LNCAP (cell line): ENCODE results near the gene FREM2.

Experiments
- TF ChIP-seq, protein P1 (sequence below): fragments of 450-650 bp; IDR thresholded peaks from 2 replicates; pipeline ENCODE4 v1.5.1; 2017; ENCODE audit warnings: mild to moderate bottlenecking

The FREM2 gene

DNA sequence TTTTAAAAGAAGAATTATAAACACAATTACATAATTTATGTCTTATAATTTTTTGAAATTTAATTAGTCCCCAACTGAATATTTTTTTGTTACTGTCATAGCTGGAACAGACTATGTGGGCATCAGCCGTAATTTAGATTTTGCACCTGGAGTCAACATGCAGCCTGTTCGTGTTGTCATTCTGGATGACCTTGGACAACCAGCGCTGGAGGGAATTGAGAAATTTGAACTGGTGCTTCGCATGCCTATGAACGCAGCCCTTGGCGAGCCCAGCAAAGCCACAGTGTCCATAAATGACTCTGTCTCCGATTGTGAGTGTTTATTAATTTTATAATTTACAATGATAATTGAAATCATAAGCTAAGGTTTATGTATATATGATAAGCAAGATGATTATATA is 161.5 kb downstream of the FREM2 start:
- TF ChIP-seq, protein P1, sequence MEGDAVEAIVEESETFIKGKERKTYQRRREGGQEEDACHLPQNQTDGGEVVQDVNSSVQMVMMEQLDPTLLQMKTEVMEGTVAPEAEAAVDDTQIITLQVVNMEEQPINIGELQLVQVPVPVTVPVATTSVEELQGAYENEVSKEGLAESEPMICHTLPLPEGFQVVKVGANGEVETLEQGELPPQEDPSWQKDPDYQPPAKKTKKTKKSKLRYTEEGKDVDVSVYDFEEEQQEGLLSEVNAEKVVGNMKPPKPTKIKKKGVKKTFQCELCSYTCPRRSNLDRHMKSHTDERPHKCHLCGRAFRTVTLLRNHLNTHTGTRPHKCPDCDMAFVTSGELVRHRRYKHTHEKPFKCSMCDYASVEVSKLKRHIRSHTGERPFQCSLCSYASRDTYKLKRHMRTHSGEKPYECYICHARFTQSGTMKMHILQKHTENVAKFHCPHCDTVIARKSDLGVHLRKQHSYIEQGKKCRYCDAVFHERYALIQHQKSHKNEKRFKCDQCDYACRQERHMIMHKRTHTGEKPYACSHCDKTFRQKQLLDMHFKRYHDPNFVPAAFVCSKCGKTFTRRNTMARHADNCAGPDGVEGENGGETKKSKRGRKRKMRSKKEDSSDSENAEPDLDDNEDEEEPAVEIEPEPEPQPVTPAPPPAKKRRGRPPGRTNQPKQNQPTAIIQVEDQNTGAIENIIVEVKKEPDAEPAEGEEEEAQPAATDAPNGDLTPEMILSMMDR = no peak

DNA sequence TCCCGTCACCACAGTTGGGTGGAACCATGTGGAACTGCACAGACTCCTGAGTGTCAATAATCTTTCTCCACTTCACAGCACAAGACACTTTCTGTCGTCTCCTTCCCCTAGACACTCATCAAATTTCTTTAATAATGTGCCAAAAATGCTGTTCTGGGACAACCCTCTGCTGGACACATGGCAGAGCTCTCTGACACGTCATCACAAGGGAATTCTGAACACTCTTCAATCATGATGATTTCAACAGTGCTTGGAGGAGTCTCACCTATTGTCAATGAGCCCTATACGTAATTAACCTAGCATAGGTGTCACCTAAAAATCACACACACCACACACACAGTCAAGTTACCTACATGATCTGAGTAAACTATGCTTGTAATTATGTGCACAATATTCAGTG is 162.4 kb downstream of the FREM2 start:
- TF ChIP-seq, protein P1 = no peak

DNA sequence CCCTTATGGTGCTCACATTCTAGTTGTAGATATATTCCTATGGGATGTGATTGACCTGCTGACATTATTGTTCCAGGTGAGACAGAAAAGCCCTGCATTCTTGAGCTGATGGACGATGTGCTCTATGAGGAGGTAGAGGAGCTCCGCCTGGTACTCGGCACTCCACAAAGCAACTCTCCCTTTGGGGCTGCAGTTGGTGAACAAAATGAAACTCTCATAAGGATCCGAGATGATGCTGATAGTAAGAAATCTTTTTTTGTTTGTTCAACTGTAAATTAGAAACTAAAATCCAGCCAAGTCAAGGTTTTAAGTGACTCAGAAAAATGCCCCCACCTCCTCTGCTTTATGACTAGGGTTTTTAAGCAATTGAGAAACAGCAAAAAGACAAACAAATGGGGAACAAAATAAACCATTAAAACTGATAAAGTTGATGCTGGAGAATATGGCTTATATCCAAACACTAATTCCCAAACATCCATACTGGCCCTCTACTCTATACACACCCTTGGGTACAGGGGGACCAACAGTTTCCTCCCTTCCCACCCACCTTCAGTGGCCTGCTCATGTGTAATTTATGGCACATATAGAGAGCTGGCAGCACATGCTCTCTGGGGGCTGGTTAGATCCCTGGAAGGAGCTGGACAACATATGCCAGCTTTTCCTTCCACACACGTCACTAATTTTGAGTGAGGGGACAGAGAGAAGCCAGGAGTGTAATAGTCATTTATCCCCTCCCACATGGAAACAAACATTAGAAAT is 164.2 kb downstream of the FREM2 start:
- TF ChIP-seq, protein P1 = no peak

GRCh38 chr13:38854226-38854625 is 167.3 kb downstream of the FREM2 start:
- TF ChIP-seq, protein P1 = no peak

DNA sequence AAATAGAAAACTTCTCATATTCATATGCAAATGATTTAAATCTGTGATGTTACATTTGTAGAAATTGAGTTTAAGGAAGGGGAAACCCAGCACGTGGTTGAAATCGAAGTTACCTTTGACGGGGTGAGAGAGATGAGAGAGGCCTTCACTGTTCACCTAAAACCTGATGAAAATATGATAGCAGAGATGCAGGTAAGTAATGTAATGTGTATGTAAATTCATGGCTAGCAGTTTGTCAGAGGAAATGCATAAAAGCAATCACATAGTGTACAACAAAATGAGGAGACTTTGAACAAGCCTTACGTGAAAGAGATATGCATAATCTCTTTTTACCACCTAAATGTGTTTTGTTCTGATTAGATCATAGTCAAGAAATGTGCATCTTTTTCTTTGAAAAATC is 169.2 kb downstream of the FREM2 start:
- TF ChIP-seq, protein P1 = no peak

DNA sequence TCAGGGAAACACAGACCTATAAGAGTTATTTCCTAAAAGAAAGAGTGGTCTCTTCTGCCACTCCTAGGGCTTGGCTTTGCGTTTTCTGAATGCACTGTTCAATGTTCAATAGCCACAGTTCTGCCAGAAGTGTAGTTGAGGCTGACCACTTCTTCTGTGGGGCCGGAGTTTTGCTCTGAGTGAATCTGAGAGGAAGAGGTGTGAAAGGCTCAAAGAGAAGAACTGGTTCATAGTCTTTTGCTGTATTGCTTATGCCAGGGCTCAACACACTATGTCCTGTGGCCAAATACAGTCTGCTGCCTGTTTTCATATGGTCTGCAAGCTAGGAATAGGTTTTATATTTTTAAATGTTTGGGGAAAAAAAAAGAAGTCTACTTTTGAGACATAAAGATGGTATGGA is 175.6 kb downstream of the FREM2 start:
- TF ChIP-seq, protein P1 = no peak

- TF ChIP-seq, protein P1 = no peak
Measured at GRCh38 chr13:38863536-38863935, 176.7 kb downstream of the FREM2 start.

GRCh38 chr13:38866649-38867048 is 179.8 kb downstream of the FREM2 start:
- TF ChIP-seq, protein P1 = peak; percentile 31; the same call in 1 of the 2 replicates
